Liver (tissue), 9 donors: ENCODE results near the gene TMEM145. TPM values are rescaled to one million over a fixed set of nuclear protein-coding genes. Genes with fewer than 3 reads are reported as not detected.

Experiments used
- DNase-seq: peaks from one replicate; pipeline ENCODE4 v3.0.0-alpha.2; 2017; ENCODE audit warnings: low spot score
- H3K27ac ChIP-seq, 2 donors: one replicate each; pipeline ENCODE4 v1.7.0; 2013; ENCODE audit warnings: inconsistent platforms in 2 of 2, low read length in 2 of 2, control low read depth in 1 of 2, low read depth in 1 of 2, mild to moderate bottlenecking in 1 of 2
- H3K27me3 ChIP-seq, 4 donors: one replicate each; pipeline versions ENCODE4 v1.6.1 to v1.7.0; 2013; ENCODE audit warnings: low read length in 3 of 4, inconsistent platforms in 1 of 4, mild to moderate bottlenecking in 1 of 4, moderate library complexity in 1 of 4; ENCODE audit not compliant: control insufficient read depth in 4 of 4, insufficient read depth in 4 of 4
- H3K36me3 ChIP-seq, 4 donors: one replicate each; pipeline versions ENCODE4 v1.6.1 to v1.7.0; 2013; ENCODE audit warnings: low read length in 3 of 4, mild to moderate bottlenecking in 3 of 4, low read depth in 1 of 4, moderate library complexity in 1 of 4; ENCODE audit not compliant: control insufficient read depth in 4 of 4, insufficient read depth in 3 of 4
- H3K4me1 ChIP-seq, 4 donors: one replicate each; pipeline versions ENCODE4 v1.6.1 to v1.7.0; 2013; ENCODE audit warnings: low read length in 3 of 4, mild to moderate bottlenecking in 3 of 4, moderate library complexity in 1 of 4; ENCODE audit not compliant: control insufficient read depth in 4 of 4, insufficient read depth in 4 of 4
- H3K4me3 ChIP-seq, 3 donors: one replicate each; pipeline versions ENCODE4 v1.6.1 to v1.7.0; 2013; ENCODE audit warnings: low read length in 3 of 3, control low read depth in 1 of 3, low read depth in 1 of 3, mild to moderate bottlenecking in 1 of 3
- H3K9ac ChIP-seq, 2 donors: one replicate each; pipeline ENCODE4 v1.7.0; 2013; ENCODE audit warnings: low read length in 2 of 2, mild to moderate bottlenecking in 2 of 2, moderate library complexity in 2 of 2, control low read depth in 1 of 2, low read depth in 1 of 2
- H3K9me3 ChIP-seq, 4 donors: one replicate each; pipeline versions ENCODE4 v1.6.1 to v1.7.0; 2013; ENCODE audit warnings: low read length in 3 of 4; ENCODE audit not compliant: control insufficient read depth in 4 of 4
- EGR1 ChIP-seq, 2 donors: IDR thresholded peaks; 2 replicates each; pipeline ENCODE4 v1.6.1; 2016 to 2018; ENCODE audit warnings: antibody characterized with exemption in 2 of 2, low read depth in 2 of 2
- FOXA1 ChIP-seq: IDR thresholded peaks from 2 replicates; pipeline ENCODE4 v1.6.1; 2016; ENCODE audit warnings: antibody characterized with exemption
- FOXA2 ChIP-seq: IDR thresholded peaks from 2 replicates; pipeline ENCODE4 v1.6.1; 2016; ENCODE audit warnings: antibody characterized with exemption
- GABPA ChIP-seq, 2 donors: IDR thresholded peaks in 1 of 2; conservative IDR thresholded peaks in 1 of 2; 2 replicates each; pipeline ENCODE4 v1.6.1; 2016; ENCODE audit warnings: antibody characterized with exemption in 2 of 2, mild to moderate bottlenecking in 1 of 2, moderate library complexity in 1 of 2
- HNF4A ChIP-seq, 2 donors: conservative IDR thresholded peaks; 2 replicates each; pipeline ENCODE4 v1.6.1; 2016; ENCODE audit warnings: antibody characterized with exemption in 2 of 2, mild to moderate bottlenecking in 2 of 2
- JUND ChIP-seq, 2 donors: IDR thresholded peaks; 2 replicates each; pipeline ENCODE4 v1.6.1; 2016; ENCODE audit warnings: antibody characterized with exemption in 2 of 2
- NR2F2 ChIP-seq: IDR thresholded peaks from 2 replicates; pipeline ENCODE4 v1.6.1; 2016; ENCODE audit warnings: antibody characterized with exemption
- RAD21 ChIP-seq, 2 donors: IDR thresholded peaks; 2 replicates each; pipeline ENCODE4 v1.6.1; 2016; ENCODE audit warnings: antibody characterized with exemption in 2 of 2, mild to moderate bottlenecking in 2 of 2
- YY1 ChIP-seq: IDR thresholded peaks from 2 replicates; pipeline ENCODE4 v1.6.1; 2016; ENCODE audit warnings: antibody characterized with exemption, mild to moderate bottlenecking
- WGBS: extraction: QIAGEN DNeasy Blood & Tissue Kit; methylation state at CpG from one replicate; pipeline ENCODE4 v1.1.7; 2013; 5-methylcytosine and 5-hydroxymethylcytosine counted together
- polyA plus RNA-seq, 2 donors: library from polyadenylated mRNA; stranded (reverse) in 1 of 2; unstranded in 1 of 2; fragments of 200-250 nt in 1 of 2; fragments of >200 nt in 1 of 2; fragmentation: Nextera tagmentation in 1 of 2; extraction: Ambion mirVana in 1 of 2; gene quantifications; one replicate each; pipeline versions ENCODE4 v1.2.1 to v1.2.3, GENCODE V29; 2013 to 2015
- total RNA-seq, 2 donors: library from RNA; depleted of rRNA; stranded (reverse); fragments of >200 nt; gene quantifications; one replicate each; pipeline ENCODE4 v1.2.3, GENCODE V29; 2014
- TF ChIP-seq, protein P1 (sequence below): IDR thresholded peaks from 2 replicates; pipeline ENCODE4 v1.6.1; 2016; ENCODE audit warnings: antibody characterized with exemption
- TF ChIP-seq, protein P2 (sequence below): IDR thresholded peaks from 2 replicates; pipeline ENCODE4 v1.6.1; 2016; ENCODE audit warnings: antibody characterized with exemption
- TF ChIP-seq, protein P3 (sequence below): IDR thresholded peaks from 2 replicates; pipeline ENCODE4 v1.6.1; 2016; ENCODE audit warnings: antibody characterized with exemption, mild to moderate bottlenecking
- TF ChIP-seq, protein P4 (sequence below): IDR thresholded peaks from 2 replicates; pipeline ENCODE4 v1.6.1; 2016; ENCODE audit warnings: antibody characterized with exemption
- donor health status: healthy.
- donor health status: healthy.
- donor health status: healthy.
- donor health status: healthy.
- donor health status: healthy.

The TMEM145 gene
- total and polyA plus RNA-seq, 4 donors = 0.02 to 0.08 TPM; not detected in 2

DNA sequence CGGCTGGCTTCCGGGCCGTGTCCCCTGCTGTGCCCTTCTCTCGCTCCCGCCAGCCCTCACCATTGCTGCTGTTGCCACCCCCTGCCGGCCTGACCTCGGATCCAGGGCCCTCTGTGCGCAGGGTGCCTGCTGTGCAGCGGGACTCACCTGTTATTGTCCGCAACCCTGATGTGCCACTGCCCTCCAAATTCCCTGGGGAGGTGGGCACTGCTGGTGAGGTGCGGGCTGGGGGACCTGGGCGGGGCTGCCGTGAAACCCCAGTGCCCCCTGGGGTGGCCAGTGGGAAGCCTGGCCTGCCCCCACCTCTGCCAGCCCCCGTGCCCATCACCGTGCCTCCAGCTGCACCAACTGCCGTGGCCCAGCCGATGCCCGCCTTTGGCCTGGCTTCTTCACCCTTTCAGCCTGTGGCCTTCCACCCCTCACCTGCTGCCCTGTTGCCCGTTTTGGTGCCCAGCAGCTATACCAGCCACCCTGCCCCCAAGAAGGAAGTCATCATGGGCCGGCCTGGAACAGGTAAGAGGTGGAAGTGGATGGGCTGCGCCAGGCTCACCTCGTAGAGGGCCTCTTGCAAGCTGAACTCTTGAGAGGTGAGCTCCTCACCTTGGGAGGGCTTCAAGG is 38.9 kb upstream of the TMEM145 start:
- H3K4me3 ChIP-seq = no peak overlapping the region
- TF ChIP-seq, protein P1, sequence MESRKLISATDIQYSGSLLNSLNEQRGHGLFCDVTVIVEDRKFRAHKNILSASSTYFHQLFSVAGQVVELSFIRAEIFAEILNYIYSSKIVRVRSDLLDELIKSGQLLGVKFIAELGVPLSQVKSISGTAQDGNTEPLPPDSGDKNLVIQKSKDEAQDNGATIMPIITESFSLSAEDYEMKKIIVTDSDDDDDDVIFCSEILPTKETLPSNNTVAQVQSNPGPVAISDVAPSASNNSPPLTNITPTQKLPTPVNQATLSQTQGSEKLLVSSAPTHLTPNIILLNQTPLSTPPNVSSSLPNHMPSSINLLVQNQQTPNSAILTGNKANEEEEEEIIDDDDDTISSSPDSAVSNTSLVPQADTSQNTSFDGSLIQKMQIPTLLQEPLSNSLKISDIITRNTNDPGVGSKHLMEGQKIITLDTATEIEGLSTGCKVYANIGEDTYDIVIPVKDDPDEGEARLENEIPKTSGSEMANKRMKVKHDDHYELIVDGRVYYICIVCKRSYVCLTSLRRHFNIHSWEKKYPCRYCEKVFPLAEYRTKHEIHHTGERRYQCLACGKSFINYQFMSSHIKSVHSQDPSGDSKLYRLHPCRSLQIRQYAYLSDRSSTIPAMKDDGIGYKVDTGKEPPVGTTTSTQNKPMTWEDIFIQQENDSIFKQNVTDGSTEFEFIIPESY = no peak
- TF ChIP-seq EGR1 (IDR thresholded peaks at IDR 0.05; ENCODE audit: low read depth in 2 of 2) = no peak
- no peak for TF ChIP-seq JUND (IDR thresholded peaks at IDR 0.05)
- no peak for TF ChIP-seq NR2F2
- TF ChIP-seq GABPA (IDR thresholded peaks at IDR 0.05 in 1 of 2, conservative IDR thresholded peaks at IDR 0.05 in 1 of 2) = no peak
- H3K4me1 ChIP-seq = peaks cover 23 to 58% (median 35%) of the 10 kb centered on the region in 4 donors
- peaks cover 5 to 21% (median 12%) of the 10 kb centered on the region in 4 donors for H3K36me3 ChIP-seq
- H3K27me3 ChIP-seq = no peaks in the 10 kb centered on the region
- no peak for DNase-seq
- H3K9ac ChIP-seq = no peak overlapping the region
- no peaks in the 10 kb centered on the region for H3K9me3 ChIP-seq
- H3K27ac ChIP-seq = peak overlapping the region in 1 of 2 donors; percentile 16
- 95% methylated on average over 22 of the region's 22 CpGs for WGBS

DNA sequence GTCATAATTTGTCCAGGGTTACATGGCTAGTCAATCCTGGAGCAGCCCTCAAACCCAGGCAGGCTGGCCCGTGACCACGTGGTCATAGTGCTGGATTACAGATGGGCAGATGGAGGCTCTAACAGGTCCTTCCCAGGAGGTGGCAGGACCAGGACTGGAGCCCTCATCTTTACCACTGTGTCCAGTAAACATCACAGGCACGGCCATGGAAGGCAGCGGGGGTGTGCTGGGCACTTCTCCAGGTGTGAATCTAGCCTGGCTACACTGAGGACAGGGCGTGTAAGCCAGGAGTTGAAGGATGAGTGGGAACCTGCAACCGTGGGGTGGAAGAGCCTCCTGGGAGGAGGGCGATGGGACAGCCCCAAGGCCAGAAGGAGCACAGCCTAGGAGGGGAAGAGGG is 38.0 kb upstream of the TMEM145 start:
- no peak overlapping the region for H3K4me3 ChIP-seq
- DNase-seq = peak; percentile 29
- no peaks in the 10 kb centered on the region for H3K27me3 ChIP-seq
- H3K9ac ChIP-seq = no peak overlapping the region
- 72% methylated on average over 7 of the region's 7 CpGs for WGBS
- no peak overlapping the region for H3K27ac ChIP-seq
- TF ChIP-seq JUND (IDR thresholded peaks at IDR 0.05) (no peak), GABPA (IDR thresholded peaks at IDR 0.05 in 1 of 2, conservative IDR thresholded peaks at IDR 0.05 in 1 of 2) (no peak), FOXA2 (no peak), HNF4A (conservative IDR thresholded peaks at IDR 0.05) (no peak), NR2F2 (no peak), EGR1 (IDR thresholded peaks at IDR 0.05; ENCODE audit: low read depth in 2 of 2) (no peak), FOXA1 (no peak), YY1 (no peak), RAD21 (IDR thresholded peaks at IDR 0.05) (no peak)
- TF ChIP-seq, protein P2, sequence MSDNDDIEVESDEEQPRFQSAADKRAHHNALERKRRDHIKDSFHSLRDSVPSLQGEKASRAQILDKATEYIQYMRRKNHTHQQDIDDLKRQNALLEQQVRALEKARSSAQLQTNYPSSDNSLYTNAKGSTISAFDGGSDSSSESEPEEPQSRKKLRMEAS = no peak
- TF ChIP-seq, protein P3, sequence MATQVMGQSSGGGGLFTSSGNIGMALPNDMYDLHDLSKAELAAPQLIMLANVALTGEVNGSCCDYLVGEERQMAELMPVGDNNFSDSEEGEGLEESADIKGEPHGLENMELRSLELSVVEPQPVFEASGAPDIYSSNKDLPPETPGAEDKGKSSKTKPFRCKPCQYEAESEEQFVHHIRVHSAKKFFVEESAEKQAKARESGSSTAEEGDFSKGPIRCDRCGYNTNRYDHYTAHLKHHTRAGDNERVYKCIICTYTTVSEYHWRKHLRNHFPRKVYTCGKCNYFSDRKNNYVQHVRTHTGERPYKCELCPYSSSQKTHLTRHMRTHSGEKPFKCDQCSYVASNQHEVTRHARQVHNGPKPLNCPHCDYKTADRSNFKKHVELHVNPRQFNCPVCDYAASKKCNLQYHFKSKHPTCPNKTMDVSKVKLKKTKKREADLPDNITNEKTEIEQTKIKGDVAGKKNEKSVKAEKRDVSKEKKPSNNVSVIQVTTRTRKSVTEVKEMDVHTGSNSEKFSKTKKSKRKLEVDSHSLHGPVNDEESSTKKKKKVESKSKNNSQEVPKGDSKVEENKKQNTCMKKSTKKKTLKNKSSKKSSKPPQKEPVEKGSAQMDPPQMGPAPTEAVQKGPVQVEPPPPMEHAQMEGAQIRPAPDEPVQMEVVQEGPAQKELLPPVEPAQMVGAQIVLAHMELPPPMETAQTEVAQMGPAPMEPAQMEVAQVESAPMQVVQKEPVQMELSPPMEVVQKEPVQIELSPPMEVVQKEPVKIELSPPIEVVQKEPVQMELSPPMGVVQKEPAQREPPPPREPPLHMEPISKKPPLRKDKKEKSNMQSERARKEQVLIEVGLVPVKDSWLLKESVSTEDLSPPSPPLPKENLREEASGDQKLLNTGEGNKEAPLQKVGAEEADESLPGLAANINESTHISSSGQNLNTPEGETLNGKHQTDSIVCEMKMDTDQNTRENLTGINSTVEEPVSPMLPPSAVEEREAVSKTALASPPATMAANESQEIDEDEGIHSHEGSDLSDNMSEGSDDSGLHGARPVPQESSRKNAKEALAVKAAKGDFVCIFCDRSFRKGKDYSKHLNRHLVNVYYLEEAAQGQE = no peak
- TF ChIP-seq, protein P4, sequence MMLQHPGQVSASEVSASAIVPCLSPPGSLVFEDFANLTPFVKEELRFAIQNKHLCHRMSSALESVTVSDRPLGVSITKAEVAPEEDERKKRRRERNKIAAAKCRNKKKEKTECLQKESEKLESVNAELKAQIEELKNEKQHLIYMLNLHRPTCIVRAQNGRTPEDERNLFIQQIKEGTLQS = no peak
- H3K4me1 ChIP-seq = peaks cover 24 to 65% (median 41%) of the 10 kb centered on the region in 4 donors
- H3K36me3 ChIP-seq = peaks cover 5 to 21% (median 12%) of the 10 kb centered on the region in 4 donors
- H3K9me3 ChIP-seq = no peaks in the 10 kb centered on the region
